Endothelial cell of umbilical vein (primary cell): ENCODE data around the gene IRF8. TPM values are rescaled to one million over a fixed set of nuclear protein-coding genes. Genes with fewer than 3 reads are reported as not detected.

Experiments used
- BruUV-seq: library from RNA; stranded (reverse); fragments of 400-500 nt; replicated peaks from 2 replicates; lab custom pipeline; 2021; lab: Mats Ljungman, UMichigan
- CTCF ChIA-PET: fragments of 300-600, 350-600 bp; sonication (Branson Sonifier 250); formaldehyde crosslinking; loops from one replicate; lab custom pipeline; 2021; ENCODE audit warnings: antibody characterized with exemption, inconsistent platforms; lab: Charles Lee
- POLR2A ChIA-PET: fragments of 300-600, 350-600 bp; sonication (Branson Sonifier 250); formaldehyde crosslinking; loops from one replicate; lab custom pipeline; 2021; ENCODE audit warnings: antibody characterized with exemption, inconsistent platforms; lab: Charles Lee
- DNase-seq: peaks from one replicate; pipeline ENCODE4 v3.0.0-alpha.2; 2011; ENCODE audit warnings: low read depth, low spot score
- FAIRE-seq: peaks from 2 replicates; lab custom pipeline; 2011; peaks lifted over from hg19 to GRCh38; lab: Jason Lieb, UNC
- H2AFZ ChIP-seq: 2 replicates; pipeline ENCODE4 v1.6.0; 2012; ENCODE audit warnings: low read depth, low read length, control low read depth, inconsistent platforms
- H3K27ac ChIP-seq: 2 replicates; pipeline ENCODE4 v1.5.1; 2011; ENCODE audit warnings: low read depth, mild to moderate bottlenecking, control low read depth, low read length, moderate library complexity; ENCODE audit not compliant: insufficient read depth
- H3K27me3 ChIP-seq, 2 experiments: 2 replicates each; pipeline versions ENCODE4 v1.6.0 to v1.6.1; 2011; ENCODE audit warnings: low read length in 2 of 2, mixed read lengths in 1 of 2; ENCODE audit not compliant: control insufficient read depth in 2 of 2, insufficient read depth in 2 of 2
- H3K36me3 ChIP-seq, 2 experiments: 2 replicates in 1 of 2; 3 replicates in 1 of 2; pipeline ENCODE4 v1.5.1; 2011; ENCODE audit warnings: low read length in 2 of 2, mild to moderate bottlenecking in 1 of 2, moderate library complexity in 1 of 2; ENCODE audit not compliant: control insufficient read depth in 2 of 2, insufficient read depth in 2 of 2; ENCODE audit errors: extremely low read depth in 1 of 2
- H3K4me1 ChIP-seq: 3 replicates; pipeline ENCODE4 v1.5.1; 2011; ENCODE audit warnings: mild to moderate bottlenecking, low read length; ENCODE audit not compliant: control insufficient read depth, insufficient read depth; ENCODE audit errors: extremely low read depth
- H3K4me2 ChIP-seq: 2 replicates; pipeline ENCODE4 v1.6.1; 2011; ENCODE audit warnings: low read length, control low read depth, mixed read lengths; ENCODE audit not compliant: insufficient read depth
- H3K4me3 ChIP-seq, 3 experiments: fragments of 200-600 bp in 1 of 3; sonication (generic), shearing (Covaris generic) in 1 of 3; replicated peaks in 1 of 3; 2 replicates each; pipeline ENCODE4 v1.5.1; 2011 to 2016; ENCODE audit warnings: control low read depth in 3 of 3, low read length in 3 of 3, mild to moderate bottlenecking in 2 of 3, inconsistent platforms in 1 of 3, low read depth in 1 of 3, moderate library complexity in 1 of 3; ENCODE audit not compliant: insufficient read depth in 1 of 3
- H3K79me2 ChIP-seq: 2 replicates; pipeline ENCODE4 v1.6.0; 2012; ENCODE audit warnings: low read length, inconsistent platforms; ENCODE audit not compliant: control insufficient read depth, insufficient read depth
- H3K9ac ChIP-seq: replicated peaks from 2 replicates; pipeline ENCODE3; 2011; ENCODE audit warnings: low read length, control low read depth; ENCODE audit not compliant: insufficient read depth; ENCODE audit errors: extremely low read depth
- H3K9me1 ChIP-seq: replicated peaks from 3 replicates; pipeline ENCODE4 v1.6.0; 2011; ENCODE audit warnings: mild to moderate bottlenecking, low read length; ENCODE audit not compliant: control insufficient read depth, insufficient read depth; ENCODE audit errors: extremely low read depth
- H3K9me3 ChIP-seq: replicated peaks from 2 replicates; pipeline ENCODE4 v1.5.1; 2012; ENCODE audit warnings: low read length, inconsistent platforms; ENCODE audit not compliant: control insufficient read depth, insufficient read depth
- H4K20me1 ChIP-seq: replicated peaks from 2 replicates; pipeline ENCODE3; 2011; ENCODE audit warnings: mild to moderate bottlenecking, low read length; ENCODE audit not compliant: control insufficient read depth, insufficient read depth; ENCODE audit errors: extremely low read depth
- CTCF ChIP-seq, 2 donors: IDR thresholded peaks; 1 replicate in 1 of 2; 2 replicates in 1 of 2; pipeline ENCODE4 v1.5.1; 2011; ENCODE audit warnings: low read length in 2 of 2, mild to moderate bottlenecking in 2 of 2, moderate library complexity in 2 of 2, control low read depth in 1 of 2, inconsistent platforms in 1 of 2, low read depth in 1 of 2; ENCODE audit not compliant: insufficient read depth in 1 of 2; ENCODE audit errors: extremely low read depth in 1 of 2
- EZH2 ChIP-seq: IDR thresholded peaks from 2 replicates; pipeline ENCODE4 v1.6.1; 2012; ENCODE audit warnings: borderline replicate concordance, low read depth, mild to moderate bottlenecking, moderate library complexity, low read length, inconsistent platforms; ENCODE audit not compliant: severe bottlenecking
- FOS ChIP-seq: IDR thresholded peaks from 2 replicates; pipeline ENCODE4 v1.6.1; 2011; ENCODE audit warnings: mild to moderate bottlenecking, low read length, moderate library complexity, borderline replicate concordance; ENCODE audit not compliant: insufficient read depth
- GATA2 ChIP-seq: IDR thresholded peaks from 2 replicates; pipeline ENCODE4 v1.7.0; 2011; ENCODE audit warnings: low read depth, mild to moderate bottlenecking, moderate library complexity, mixed read lengths, low read length; ENCODE audit not compliant: insufficient read length, insufficient read depth
- JUN ChIP-seq: IDR thresholded peaks from 2 replicates; pipeline ENCODE4 v1.6.1; 2011; ENCODE audit warnings: borderline replicate concordance, low read depth; ENCODE audit not compliant: insufficient read length, insufficient read depth
- MAX ChIP-seq: IDR thresholded peaks from 2 replicates; pipeline ENCODE4 v1.6.1; 2011; ENCODE audit not compliant: insufficient read depth, insufficient read length
- MYC ChIP-seq: IDR thresholded peaks from one replicate; pipeline ENCODE4 v1.6.1; 2011; ENCODE audit warnings: mild to moderate bottlenecking, low read depth, low read length
- POLR2A ChIP-seq: IDR thresholded peaks from 2 replicates; pipeline ENCODE4 v1.6.1; 2012; ENCODE audit warnings: low read depth, mild to moderate bottlenecking, control low read depth, low read length
- POLR2AphosphoS5 ChIP-seq: IDR thresholded peaks from 2 replicates; pipeline ENCODE4 v1.6.1; 2012; ENCODE audit warnings: low read depth, mild to moderate bottlenecking, control low read depth, low read length, moderate library complexity; ENCODE audit not compliant: insufficient read depth
- dilution Hi-C: fragments of 300-500 bp; cut with MboI; formaldehyde crosslinking; loops from one replicate; pipeline ENCODE4 v1.15.0; 2019; ENCODE audit warnings: low sequenced_read_pairs; ENCODE audit not compliant: extremely low pct_ligation_motif_present
- intact Hi-C: fragments of 100-400 bp; cut with micrococcal nuclease; formaldehyde crosslinking; loops from one replicate; pipeline ENCODE4 v1.10.0; 2022
- polyA plus RNA-seq, 4 experiments: library from polyadenylated mRNA; depleted of rRNA in 3 of 4; stranded (reverse) in 3 of 4; unstranded in 1 of 4; fragments of >200 nt; gene quantifications; 2 replicates each; pipeline versions ENCODE4 v1.2.1 to v1.2.3, GENCODE V29; 2011 to 2012; ENCODE audit warnings: missing spikeins in 1 of 4
- total RNA-seq: library from RNA; stranded (reverse); gene quantifications from 2 replicates; pipeline ENCODE4 v1.2.3, GENCODE V29; 2021

IRF8 gene
- total and polyA plus RNA-seq, 2 donors (not counting 3 experiments of a cell fraction or from before 2014, with no cell fraction given) = not detected

GRCh38 chr16:85917012-85917411, 18.1 kb downstream of the IRF8 start:
- FAIRE-seq = no peak
- Histone ChIP-seq H3K9me3 (no peaks in the 10 kb centered on the region), H3K36me3 (no peaks in the 10 kb centered on the region), H3K9me1 (no peaks in the 10 kb centered on the region), H3K27ac (no peak overlapping the region), H3K9ac (no peak overlapping the region), H3K27me3 (no peaks in the 10 kb centered on the region), H2AFZ (no peak overlapping the region), H3K4me3 (no peak overlapping the region), H3K4me2 (no peak overlapping the region), H3K4me1 (no peaks in the 10 kb centered on the region), H4K20me1 (no peaks in the 10 kb centered on the region), H3K79me2 (no peaks in the 10 kb centered on the region)
- dilution Hi-C loops (no loop called here), intact Hi-C loops (no loop called here)
- CTCF ChIA-PET = no interaction called here
- no peak for DNase-seq
- no TSS peak for BruUV-seq
- TF ChIP-seq JUN (no peak), POLR2A (no peak), POLR2AphosphoS5 (no peak), MYC (no peak), CTCF (IDR thresholded peaks at IDR 0.05; ENCODE audit: extremely low read depth in 1 of 2, insufficient read depth in 1 of 2, low read depth in 1 of 2, low read length in 2 of 2) (no peak), EZH2 (no peak), MAX (no peak), FOS (no peak), GATA2 (no peak)
- POLR2A ChIA-PET = no interaction called here
